C4-2B (cell line): ENCODE results near the gene FUOM.

ENCODE experiments used
- H3K27ac ChIP-seq: fragments of 450-650 bp; 2 replicates; pipeline ENCODE4 v1.5.1; 2017
- ZFX ChIP-seq: fragments of 450-650 bp; IDR thresholded peaks from 2 replicates; pipeline ENCODE4 v1.6.1; 2017
- TF ChIP-seq, protein P1 (sequence below): fragments of 450-650 bp; conservative IDR thresholded peaks from 2 replicates; pipeline ENCODE4 v1.5.1; 2017; ENCODE audit warnings: mild to moderate bottlenecking

Gene FUOM

DNA sequence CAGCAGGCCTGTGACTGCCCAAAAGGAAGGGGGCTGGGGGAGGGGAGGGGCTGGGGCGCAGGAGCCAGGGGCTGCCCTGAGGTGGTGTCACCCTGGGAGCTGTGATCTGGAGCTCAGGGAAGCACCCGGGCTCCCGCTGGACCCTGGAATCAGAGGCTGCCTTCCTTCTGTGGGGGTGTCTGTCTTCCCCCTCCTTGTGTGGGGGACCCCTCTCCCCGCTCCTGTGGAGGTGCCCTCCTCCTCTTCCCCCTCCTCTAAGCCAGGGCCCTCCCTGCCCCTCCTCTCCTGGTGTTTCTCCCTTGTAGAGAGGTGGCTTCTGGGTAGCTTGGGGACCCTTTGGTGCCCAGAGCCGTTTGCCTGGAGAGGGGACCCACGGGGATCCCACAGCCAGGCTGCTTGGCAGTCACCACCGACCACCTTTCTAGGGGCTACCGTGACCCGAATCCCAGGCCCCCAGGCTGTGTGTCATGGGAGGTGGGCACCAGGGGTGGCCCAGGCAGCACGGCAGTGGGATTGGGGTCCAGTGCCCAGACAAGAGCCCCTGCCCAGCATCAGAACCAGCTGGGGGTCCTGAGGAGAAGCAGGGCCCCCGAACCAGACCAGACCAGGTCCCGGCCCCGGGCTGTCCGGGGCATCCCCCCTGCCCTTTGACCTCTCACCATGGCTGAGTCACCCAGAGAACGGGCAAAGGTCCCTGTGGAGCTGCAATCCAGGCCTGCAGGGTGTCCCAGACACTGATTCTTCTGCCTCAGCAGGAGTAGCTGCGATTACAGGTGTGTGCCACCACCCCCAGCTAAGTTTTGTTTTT lies 9.9 kb downstream of the FUOM start:
- TF ChIP-seq, protein P1, sequence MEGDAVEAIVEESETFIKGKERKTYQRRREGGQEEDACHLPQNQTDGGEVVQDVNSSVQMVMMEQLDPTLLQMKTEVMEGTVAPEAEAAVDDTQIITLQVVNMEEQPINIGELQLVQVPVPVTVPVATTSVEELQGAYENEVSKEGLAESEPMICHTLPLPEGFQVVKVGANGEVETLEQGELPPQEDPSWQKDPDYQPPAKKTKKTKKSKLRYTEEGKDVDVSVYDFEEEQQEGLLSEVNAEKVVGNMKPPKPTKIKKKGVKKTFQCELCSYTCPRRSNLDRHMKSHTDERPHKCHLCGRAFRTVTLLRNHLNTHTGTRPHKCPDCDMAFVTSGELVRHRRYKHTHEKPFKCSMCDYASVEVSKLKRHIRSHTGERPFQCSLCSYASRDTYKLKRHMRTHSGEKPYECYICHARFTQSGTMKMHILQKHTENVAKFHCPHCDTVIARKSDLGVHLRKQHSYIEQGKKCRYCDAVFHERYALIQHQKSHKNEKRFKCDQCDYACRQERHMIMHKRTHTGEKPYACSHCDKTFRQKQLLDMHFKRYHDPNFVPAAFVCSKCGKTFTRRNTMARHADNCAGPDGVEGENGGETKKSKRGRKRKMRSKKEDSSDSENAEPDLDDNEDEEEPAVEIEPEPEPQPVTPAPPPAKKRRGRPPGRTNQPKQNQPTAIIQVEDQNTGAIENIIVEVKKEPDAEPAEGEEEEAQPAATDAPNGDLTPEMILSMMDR: no peak
- TF ChIP-seq ZFX: no peak
- H3K27ac ChIP-seq: no peak overlapping the region

DNA sequence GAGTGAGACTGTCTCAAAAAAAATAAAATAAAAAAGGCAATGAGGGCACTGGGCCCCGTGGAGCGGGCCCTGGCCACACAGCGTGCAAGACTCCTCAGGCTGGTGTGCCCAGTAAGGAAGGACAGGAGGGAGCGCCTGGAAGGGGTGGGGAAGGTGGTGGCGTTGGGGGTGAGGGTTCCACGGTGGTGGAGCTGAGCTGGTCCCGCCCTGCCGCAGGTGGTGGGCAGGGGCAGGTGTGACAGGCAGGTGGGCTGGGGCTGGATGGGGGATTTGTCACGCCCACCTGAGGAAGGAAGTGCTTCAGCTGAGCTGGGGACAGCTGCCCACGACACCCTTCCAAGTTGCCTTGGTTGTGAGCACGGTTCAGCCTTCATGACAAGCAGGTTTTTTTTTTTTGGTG lies 11.4 kb downstream of the FUOM start:
- no peak overlapping the region for H3K27ac ChIP-seq
- TF ChIP-seq, protein P1: no peak
- TF ChIP-seq ZFX: no peak

GRCh38 chr10:133344236-133344635 lies 13.6 kb downstream of the FUOM start:
- TF ChIP-seq, protein P1: no peak
- TF ChIP-seq ZFX: no peak
- H3K27ac ChIP-seq: no peak overlapping the region

- TF ChIP-seq, protein P1: no peak
- TF ChIP-seq ZFX: no peak
- no peak overlapping the region for H3K27ac ChIP-seq
Measured at GRCh38 chr10:133343558-133343957, 14.3 kb downstream of the FUOM start.

- no peak overlapping the region for H3K27ac ChIP-seq
Measured at GRCh38 chr10:133342942-133343341, 14.9 kb downstream of the FUOM start.

DNA sequence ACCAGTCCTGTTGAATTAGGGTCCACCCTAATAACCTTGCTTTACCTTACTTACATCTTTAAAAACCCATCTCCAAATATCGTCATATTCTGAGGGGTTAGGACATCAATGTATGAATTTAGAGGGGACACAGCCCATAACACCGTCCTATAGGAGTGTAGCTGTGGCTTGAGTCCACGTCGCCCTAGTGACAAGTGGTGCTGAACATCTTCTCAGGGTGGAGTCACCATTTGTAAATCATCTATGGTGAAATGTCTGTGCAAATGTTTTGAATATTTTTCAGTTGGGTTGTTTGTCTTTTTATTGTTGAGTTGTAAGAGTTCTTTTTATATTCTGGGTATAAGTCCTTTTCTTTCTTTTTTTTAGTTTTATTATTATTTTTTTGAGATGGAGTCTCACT lies 15.8 kb downstream of the FUOM start:
- TF ChIP-seq, protein P1: no peak
- no peak for TF ChIP-seq ZFX
- H3K27ac ChIP-seq: no peak overlapping the region

More at GRCh38 chr10:133342942-133343341, 14.9 kb downstream of the FUOM start:
- TF ChIP-seq ZFX: no peak
- TF ChIP-seq, protein P1: no peak

DNA sequence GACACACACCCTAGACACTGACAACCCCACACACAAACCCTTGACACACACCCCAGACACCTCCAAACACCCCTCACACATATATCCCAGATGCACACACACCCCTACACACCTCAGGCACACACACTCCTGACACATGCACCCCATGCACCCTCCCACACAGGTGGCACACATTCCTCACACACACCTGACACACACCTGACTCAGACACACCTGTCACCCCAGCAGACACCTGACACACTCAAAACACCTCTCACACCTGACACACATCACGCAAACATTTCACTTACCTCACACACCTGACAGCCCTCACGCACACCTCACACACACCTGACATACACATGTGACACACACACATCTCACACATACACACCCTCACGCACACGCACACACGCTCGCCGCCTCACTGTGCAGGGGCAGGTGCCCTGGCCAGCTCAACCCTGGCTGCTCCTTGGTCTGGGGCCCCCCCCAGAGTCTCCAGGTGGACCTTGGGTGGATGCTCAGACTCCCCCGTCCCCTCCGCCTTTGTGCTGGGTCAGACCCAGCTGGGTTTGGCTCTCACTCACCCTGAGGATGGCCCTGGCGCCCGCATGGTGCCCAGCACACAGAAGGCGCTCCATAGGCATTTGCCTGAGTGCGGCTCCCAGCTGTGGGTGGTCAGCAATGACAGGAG lies 18.0 kb downstream of the FUOM start:
- TF ChIP-seq, protein P1: no peak
- H3K27ac ChIP-seq: no peak overlapping the region
